PFSK-1 (cell line): ENCODE data around the gene MAPK12.

Experiments used
- FOXP2 ChIP-seq: optimal IDR thresholded peaks from 2 replicates; pipeline ENCODE3; 2011; ENCODE audit warnings: borderline replicate concordance, control low read depth, inconsistent platforms; ENCODE audit not compliant: insufficient read depth; ENCODE audit errors: extremely low read length, extremely low read depth
- POLR2AphosphoS5 ChIP-seq: IDR thresholded peaks from 2 replicates; pipeline ENCODE4 v1.6.1; 2012; ENCODE audit warnings: low read depth, mild to moderate bottlenecking, control low read depth, low read length, moderate library complexity
- SIN3A ChIP-seq: IDR thresholded peaks from 2 replicates; pipeline ENCODE4 v1.6.1; 2012; ENCODE audit warnings: mild to moderate bottlenecking, low read length, moderate library complexity, borderline replicate concordance; ENCODE audit not compliant: insufficient read depth
- TAF1 ChIP-seq: IDR thresholded peaks from 2 replicates; pipeline ENCODE4 v1.6.1; 2012; ENCODE audit warnings: low read length, control low read depth, borderline replicate concordance; ENCODE audit not compliant: insufficient read depth
- TF ChIP-seq, protein P1 (sequence below), 2 experiments: IDR thresholded peaks; 2 replicates each; pipeline versions ENCODE4 v1.6.1 to v1.8.0; 2011 to 2012; ENCODE audit warnings: low read depth in 2 of 2, low read length in 2 of 2, control low read depth in 1 of 2, inconsistent platforms in 1 of 2, mild to moderate bottlenecking in 1 of 2, moderate library complexity in 1 of 2; ENCODE audit not compliant: insufficient read depth in 1 of 2

Gene MAPK12

DNA sequence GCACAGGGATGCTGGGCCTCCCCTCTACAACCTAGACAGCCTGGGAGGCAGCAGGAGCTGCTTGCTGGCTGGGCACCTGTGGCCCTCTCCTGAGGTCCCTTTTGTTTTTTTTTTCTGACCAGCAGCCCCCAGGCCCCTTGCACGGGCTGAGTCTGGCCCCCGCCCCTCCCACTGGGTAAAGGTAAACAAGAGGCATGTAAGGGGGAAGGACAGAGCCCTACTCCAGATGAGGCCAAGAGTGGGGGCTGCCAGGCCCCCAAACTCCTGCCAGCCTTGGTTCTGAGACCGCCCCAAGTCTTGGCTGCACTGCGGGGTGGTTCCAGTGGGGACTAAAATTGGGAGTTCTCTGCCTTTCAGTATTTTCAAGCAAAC lies 36.8 kb upstream of the MAPK12 start:
- TF ChIP-seq TAF1 (no peak), POLR2AphosphoS5 (no peak), SIN3A (no peak), FOXP2 (no peak)
- TF ChIP-seq, protein P1, sequence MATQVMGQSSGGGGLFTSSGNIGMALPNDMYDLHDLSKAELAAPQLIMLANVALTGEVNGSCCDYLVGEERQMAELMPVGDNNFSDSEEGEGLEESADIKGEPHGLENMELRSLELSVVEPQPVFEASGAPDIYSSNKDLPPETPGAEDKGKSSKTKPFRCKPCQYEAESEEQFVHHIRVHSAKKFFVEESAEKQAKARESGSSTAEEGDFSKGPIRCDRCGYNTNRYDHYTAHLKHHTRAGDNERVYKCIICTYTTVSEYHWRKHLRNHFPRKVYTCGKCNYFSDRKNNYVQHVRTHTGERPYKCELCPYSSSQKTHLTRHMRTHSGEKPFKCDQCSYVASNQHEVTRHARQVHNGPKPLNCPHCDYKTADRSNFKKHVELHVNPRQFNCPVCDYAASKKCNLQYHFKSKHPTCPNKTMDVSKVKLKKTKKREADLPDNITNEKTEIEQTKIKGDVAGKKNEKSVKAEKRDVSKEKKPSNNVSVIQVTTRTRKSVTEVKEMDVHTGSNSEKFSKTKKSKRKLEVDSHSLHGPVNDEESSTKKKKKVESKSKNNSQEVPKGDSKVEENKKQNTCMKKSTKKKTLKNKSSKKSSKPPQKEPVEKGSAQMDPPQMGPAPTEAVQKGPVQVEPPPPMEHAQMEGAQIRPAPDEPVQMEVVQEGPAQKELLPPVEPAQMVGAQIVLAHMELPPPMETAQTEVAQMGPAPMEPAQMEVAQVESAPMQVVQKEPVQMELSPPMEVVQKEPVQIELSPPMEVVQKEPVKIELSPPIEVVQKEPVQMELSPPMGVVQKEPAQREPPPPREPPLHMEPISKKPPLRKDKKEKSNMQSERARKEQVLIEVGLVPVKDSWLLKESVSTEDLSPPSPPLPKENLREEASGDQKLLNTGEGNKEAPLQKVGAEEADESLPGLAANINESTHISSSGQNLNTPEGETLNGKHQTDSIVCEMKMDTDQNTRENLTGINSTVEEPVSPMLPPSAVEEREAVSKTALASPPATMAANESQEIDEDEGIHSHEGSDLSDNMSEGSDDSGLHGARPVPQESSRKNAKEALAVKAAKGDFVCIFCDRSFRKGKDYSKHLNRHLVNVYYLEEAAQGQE (IDR thresholded peaks at IDR 0.05; ENCODE audit: insufficient read depth in 1 of 2, low read depth in 2 of 2, low read length in 2 of 2) = no peak

DNA sequence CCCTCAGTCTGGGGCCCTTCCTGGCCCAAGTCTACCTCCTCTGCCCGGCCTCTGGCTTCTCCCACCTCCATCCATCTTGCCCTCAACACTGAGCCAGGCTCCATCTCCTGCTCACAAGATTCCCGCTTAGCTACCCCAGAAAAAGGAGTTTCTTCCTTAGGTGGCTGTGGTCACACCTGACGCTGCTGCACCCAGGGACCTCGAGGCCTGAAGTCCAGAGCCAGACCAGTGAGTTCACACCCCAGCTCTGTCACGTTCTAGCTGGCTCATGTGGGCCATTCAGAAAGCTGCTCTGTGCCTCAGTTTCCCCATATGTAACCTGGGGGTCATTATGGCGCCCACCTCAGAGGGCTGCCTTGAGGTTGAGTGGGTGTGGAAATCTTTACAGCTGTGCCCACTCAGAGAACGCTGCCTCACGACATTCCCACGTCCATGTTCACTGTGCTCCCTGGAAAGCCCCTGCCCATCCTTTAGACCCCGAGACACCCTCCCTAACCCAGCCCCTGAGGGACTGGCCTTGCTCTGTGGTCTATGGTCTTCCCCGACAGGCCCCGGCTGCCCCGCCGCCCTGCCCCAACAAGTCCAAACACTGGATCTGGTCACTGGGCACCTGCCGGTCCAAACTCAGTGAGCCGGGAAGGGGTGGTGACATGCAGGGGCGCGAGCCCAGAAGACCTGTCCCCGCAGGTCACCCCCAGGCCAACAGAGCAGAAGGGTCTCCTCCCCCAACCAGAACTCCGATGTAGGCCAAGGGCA lies 36.2 kb upstream of the MAPK12 start:
- no peak for TF ChIP-seq POLR2AphosphoS5
- TF ChIP-seq, protein P1 (IDR thresholded peaks at IDR 0.05; ENCODE audit: insufficient read depth in 1 of 2, low read depth in 2 of 2, low read length in 2 of 2) = no peak
- TF ChIP-seq FOXP2 = no peak

DNA sequence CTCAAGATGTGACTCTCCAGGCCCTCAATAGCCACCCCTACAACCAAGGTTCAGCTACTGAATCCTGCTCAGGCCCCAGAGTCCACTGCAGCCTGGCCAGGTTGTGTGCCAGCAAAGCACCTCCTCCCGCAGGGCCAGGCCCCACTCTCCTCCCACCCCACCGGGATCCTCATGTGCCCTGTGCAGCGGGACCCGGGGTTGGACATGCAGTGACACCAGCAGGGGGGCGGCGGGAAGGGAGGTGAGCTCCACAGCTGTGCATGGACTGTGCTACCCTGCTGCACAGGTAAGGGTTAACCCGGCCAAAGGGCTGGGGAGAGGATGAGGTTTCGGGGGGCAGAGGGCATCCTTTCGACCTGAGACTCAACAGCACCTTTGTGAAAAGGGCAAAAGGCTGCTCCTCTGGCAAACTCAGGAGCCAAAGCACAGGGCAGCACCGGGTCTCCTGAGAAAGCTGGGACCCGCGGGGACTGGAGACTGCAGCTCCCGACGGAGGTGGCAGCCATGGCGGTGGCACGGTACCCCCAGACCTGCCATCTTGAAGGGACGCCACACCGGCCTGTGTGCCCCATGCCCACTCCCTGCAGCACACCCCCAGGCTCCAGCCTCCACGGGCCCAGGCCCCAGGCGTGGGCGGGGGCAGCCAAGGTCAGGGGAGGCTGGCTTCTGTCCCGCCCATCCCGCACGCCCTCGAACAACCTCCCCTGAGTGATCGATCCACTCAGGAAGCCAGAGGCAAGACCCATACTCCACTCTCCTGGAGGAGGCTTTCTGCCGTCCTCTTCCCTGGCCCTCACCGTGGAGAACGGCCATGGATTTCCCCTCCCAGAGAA lies 35.4 kb upstream of the MAPK12 start:
- TF ChIP-seq SIN3A = no peak
- TF ChIP-seq, protein P1 (IDR thresholded peaks at IDR 0.05; ENCODE audit: insufficient read depth in 1 of 2, low read depth in 2 of 2, low read length in 2 of 2) = no peak
- TF ChIP-seq POLR2AphosphoS5 = no peak
- TF ChIP-seq FOXP2 = no peak
- TF ChIP-seq TAF1 = no peak

DNA sequence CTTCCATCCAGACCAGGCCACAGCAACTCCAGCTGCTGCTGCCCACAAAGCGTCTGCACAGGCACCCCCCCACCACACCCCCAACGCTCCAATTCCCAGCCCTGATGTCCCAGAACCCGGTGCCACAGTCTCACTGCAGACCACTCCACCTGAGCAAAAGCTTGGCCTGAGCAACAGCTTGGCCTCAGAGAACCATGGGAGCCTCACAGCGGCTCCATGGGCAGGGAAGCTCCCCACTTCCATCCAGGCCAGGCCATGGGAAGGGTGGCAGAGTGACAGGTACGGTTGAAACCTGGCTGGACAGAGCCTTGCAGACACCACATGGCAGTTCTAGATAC lies 32.8 kb upstream of the MAPK12 start:
- no peak for TF ChIP-seq SIN3A
- no peak for TF ChIP-seq FOXP2
- TF ChIP-seq TAF1 = no peak
- TF ChIP-seq POLR2AphosphoS5 = no peak
- TF ChIP-seq, protein P1 (IDR thresholded peaks at IDR 0.05; ENCODE audit: insufficient read depth in 1 of 2, low read depth in 2 of 2, low read length in 2 of 2) = no peak
